GM21367 (cell line): ENCODE measurements around the gene ALS2.
"Not testable (repeated sequence)": the region's sequence is repeated elsewhere in the genome, so short reads cannot be mapped to it uniquely, and the experiment has no call there.

Experiments
- ATAC-seq: cut with Tn5 transposase; IDR thresholded peaks from one replicate; pipeline ENCODE4 v1.9.1; 2021; ENCODE audit not compliant: unreplicated experiment

Gene ALS2

DNA sequence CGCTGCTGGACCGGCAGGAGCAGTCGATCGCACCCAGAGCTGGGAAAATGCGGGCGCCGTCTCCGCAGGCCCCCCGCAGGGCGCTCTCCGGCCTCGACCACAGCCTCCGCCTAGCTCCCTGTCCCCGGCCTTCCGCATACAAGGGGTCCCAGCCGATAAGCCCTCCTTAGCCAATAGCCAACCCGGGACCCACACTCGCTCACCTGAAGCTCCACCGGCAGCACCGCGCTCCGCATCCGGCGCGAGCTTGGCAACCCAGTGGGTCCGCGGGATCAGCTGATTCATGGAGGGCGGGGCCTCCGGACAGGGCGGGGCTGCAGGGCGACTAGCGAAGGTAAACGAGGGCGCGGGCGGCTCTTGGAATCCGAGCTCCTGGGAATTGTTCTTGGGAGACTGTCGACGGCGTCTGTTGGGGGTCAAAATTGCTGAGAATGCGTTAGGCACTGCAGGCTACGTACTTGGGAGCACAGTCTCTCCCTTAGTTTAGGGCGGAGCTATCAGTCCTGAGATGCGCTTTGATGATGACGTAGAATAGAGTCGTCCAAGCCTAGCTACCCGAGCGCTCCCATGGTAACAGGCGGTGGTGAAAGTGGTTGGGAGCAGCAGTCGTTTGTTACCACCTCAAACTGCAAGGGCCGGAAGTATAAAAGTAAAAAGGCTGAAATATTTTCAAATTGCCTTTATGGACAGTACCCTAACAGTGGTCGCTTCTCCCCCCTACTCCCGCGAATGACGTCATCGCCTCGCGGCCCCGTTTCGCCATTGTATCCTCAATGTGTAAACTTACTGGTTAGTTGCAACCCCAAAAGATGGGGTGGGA lies at the start of gene ALS2:
Gene ALS2, minus strand, starts transcription at position 260 of the 820 bp plus-strand sequence. CDS start 12,048 bp downstream, outside the sequence.
- ATAC-seq: peak; percentile 95

DNA sequence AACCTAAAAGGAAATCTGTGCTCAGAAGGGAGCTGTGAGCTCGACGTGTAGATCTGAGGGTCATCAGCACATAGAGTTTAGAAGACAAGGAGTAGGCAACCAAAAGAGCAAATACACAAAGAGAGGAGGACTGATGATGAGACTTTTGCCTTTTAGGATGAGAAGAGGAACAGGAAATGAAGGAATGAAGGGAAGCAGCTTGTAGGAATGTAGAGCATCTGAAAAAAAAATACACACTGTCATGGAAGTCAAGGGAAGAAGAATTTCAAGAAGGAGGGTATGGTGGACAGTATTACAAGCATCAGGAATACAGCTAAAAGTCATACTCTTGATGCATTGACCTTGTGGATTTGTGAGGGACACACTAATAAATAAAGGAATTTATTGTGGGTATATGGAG lies 47.5 kb upstream of the ALS2 start:
- no peak for ATAC-seq

DNA sequence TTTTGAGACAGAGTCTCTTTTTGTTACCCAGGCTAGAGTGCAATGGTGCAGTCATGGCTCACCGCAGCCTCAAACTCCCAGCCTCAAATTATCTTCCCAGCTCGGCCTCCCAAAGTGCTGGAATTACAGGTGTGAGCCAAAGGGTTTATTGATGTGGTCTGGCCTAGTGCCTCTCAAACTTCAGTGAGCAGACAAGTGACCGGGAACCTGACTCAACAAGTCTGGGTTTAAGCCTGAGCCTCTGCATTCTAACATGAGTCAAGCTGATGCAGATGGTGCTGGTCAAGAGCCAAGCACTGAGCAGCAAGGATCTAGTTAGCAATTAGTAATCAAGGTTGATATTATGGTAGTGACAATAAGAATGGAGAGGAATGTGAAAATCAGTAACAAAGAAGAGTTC lies 46.9 kb upstream of the ALS2 start:
- no peak for ATAC-seq

- no peak for ATAC-seq
Measured at GRCh38 chr2:201824212-201824611, 43.5 kb upstream of the ALS2 start.

GRCh38 chr2:201821080-201821479 lies 40.3 kb upstream of the ALS2 start:
- no peak for ATAC-seq

GRCh38 chr2:201820383-201821007 lies 39.8 kb upstream of the ALS2 start:
- ATAC-seq: no peak

DNA sequence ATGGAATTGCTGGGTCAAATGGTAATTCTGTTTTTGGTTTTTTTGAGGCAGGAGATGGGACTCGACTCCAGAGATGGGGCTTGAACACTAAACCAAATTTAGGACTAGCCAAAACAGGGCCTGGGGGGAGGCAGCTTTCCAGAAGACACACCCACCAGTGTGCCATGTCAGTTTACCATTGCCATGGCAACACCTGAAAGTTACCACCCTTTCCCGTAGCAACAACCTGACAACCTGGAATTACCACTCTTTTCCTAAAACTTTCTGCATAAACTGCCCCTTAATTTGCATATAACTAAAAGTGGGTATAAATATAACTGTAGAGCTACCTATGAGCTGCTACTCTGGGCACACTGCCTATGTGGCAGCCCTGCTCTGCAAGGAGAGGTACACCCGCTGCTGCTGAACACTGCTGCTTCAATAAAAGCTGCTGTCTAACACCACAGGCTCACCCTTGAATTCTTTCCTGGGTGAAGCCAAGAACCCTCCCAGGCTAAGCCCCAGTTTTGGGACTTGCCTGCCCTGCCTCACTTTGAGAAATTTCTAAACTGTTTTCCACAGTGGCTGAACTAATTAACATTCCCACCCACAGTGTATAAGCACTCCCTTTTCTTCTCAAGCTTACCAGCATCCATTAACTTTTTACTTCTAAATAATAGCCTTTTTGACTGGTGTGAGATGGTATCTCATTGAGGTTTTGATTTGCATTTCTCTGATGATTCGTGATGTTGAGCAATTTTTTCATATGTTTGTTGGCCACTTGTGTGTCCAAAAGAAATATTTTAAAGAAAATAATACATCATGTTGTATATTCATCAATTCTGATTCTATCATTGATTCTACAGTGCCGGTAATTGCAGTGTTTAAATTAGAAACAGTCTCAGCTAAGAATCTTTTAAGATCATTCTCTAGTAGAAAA lies 36.2 kb upstream of the ALS2 start:
- ATAC-seq: no peak

- no peak for ATAC-seq
Measured at GRCh38 chr2:201813996-201814760, 33.4 kb upstream of the ALS2 start.

DNA sequence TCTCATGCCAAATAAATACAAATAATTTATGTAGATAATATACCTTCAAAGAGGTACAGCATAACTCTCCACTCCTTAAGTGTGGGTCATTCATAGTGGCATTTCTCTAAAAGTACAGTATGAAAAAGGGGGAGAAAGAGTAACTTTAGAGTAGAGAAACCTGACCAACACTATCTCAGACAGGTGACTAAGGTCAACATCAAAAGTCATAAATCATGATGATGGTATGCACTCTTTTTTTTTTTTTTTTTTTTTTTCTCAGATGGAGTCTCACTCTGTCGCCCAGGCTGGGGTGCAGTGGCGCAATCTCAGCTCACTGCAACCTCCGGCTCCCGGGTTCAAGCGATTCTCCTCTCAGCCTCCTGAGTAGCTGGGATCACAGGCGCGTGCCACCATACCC lies 29.9 kb upstream of the ALS2 start:
- not testable (repeated sequence) for ATAC-seq

DNA sequence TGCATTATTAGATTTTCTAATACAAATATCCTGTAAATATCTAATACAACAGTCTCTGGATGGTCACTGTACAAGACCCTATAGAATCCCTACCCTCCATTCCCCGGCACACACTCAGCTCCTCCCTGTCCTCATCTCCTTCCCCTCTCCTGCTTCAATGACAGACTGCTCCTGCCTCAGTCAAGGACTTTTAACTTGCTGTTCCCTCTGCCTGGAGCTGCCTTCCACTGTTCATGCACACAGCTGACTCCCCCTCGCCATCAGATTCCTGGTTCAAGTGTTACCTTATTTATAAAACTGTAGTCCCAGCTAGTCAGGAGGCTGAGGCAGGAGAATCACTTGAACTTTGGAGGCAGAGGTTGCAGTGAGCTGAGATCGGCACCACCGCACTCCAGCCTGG lies 28.9 kb upstream of the ALS2 start:
- no peak for ATAC-seq

- no peak for ATAC-seq
Measured at GRCh38 chr2:201808027-201808426, 27.3 kb upstream of the ALS2 start.

DNA sequence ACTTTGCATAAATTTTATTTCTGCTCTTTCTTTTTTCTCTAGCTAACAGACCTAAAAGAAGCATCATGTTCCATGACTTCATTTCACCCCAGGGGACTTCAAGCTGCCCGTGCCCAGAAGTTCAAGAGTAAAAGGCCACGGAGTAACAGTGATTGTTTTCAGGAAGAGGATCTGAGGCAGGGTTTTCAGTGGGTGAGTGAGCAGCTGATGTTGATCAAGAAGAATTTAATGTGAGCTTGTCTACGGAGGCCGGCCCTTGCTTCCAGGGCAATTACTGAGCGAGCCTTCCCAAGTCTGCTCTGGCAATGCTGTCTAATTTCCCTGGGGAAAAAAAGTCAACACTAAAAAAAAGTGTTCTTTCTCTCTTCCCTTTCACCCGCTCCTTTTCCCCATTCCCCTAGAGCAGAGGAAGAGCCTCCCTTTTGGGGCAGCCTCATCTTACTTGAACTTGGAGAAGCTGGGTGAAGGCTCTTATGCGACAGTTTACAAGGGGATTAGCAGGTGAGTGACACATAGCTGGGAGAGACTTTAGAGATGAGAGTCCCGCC lies 26.8 kb upstream of the ALS2 start:
- no peak for ATAC-seq

DNA sequence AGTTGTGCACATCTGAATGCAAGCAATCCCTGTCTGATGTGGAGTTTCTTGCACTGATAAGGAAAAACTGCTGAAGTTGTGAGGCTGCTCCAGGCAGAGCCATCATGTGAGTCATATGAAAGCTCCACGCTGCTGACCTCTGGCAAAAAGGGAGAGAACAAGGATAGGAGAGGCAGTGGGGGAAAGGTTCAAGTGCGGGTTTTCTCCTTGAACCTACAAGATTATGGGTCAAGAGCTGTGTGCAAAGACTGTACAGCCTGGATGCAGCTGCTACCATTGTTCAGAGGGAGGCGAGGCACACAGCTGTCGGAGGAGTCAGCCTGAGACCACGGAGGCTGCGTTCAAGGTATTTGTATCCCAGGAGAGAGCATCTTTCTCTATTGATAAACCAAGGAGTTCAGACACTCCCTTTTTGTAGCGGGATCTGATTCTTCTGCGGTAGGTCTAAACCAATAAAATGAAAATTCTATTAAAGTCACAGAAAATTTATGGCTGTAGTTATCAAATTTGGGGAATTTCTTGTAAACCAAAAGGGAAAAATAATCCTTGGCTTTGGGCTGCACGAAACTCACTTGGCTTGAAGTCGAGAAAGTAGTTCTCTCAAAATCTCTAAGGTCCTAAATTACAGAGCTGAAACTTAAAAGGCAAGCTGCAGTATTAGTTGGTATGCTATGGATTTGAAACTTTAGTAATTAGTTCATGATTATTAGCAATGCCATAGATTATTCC lies 25.9 kb upstream of the ALS2 start, which contains the start of gene CDK15:
Gene CDK15, plus strand, starts transcription at position 96 of the 729 bp plus-strand sequence. Its CDS starts 128 bp downstream, at position 224.
- ATAC-seq: no peak

DNA sequence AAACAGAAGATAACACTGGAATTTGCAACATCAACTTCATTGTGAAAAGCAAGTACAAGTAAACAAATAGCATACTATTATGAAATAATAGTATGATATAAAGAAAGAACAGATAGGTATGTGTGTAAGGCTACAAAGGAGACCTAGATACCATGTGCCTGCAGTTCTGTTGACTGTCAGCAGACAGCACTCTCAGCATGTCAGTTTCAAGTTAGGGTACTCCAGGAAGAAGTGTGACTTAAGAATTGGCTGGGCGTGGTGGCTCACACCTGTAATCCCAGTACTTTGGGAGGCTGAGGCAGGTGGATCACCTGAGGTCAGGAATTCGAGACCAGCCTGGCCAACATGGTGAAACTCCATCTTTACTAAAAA lies 18.2 kb upstream of the ALS2 start:
- ATAC-seq: not testable (repeated sequence)

- ATAC-seq: no peak
Measured at GRCh38 chr2:201798252-201798913, 17.6 kb upstream of the ALS2 start.

DNA sequence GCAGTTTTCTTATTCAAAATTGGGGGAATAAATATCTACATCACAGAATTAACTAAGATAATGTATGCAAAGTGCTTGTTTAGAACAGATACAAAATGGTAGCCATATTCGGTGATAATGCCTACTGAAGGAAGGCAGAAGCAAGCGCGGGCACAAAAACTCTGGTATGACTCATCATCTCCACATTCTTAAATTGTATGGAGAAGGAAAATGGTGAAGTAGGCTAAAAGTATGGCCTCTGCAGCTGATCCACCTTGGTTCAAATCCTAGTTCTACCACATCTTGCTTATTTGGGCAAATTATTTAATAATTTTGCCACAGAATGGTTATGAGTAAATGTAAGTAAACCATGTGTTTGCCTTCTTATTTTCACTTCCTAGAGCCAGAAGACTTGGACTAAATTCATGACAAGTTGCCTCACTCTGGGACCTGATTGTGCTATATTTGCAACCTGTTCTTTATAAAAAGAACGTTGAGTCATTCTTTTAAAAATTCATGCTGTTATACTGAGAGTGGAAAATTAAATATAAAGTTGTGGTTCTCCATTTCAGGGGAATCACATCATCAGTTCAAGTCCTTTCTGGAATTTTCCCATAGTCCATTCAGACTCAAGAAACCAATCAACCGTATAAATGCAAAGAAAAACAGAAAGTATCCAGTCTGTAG lies 16.6 kb upstream of the ALS2 start:
- no peak for ATAC-seq

DNA sequence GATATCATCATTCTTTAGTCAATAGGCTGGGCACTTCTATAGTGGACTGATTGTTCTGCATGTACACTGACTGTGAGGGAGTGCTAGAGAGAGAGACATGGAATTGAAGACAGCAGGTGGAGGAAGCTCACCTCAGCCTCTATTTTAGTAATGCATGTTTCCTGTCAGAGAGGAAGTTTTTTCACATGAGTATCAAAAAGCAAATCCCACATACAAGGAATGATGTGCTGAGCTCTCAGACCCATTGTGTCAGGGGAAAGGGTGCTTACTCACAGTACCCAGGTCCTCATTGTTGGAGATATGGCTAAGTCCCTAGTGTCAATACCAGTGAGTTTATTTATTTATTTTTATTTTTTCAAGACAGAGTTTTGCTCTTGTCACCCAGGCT lies 15.7 kb upstream of the ALS2 start:
- no peak for ATAC-seq

DNA sequence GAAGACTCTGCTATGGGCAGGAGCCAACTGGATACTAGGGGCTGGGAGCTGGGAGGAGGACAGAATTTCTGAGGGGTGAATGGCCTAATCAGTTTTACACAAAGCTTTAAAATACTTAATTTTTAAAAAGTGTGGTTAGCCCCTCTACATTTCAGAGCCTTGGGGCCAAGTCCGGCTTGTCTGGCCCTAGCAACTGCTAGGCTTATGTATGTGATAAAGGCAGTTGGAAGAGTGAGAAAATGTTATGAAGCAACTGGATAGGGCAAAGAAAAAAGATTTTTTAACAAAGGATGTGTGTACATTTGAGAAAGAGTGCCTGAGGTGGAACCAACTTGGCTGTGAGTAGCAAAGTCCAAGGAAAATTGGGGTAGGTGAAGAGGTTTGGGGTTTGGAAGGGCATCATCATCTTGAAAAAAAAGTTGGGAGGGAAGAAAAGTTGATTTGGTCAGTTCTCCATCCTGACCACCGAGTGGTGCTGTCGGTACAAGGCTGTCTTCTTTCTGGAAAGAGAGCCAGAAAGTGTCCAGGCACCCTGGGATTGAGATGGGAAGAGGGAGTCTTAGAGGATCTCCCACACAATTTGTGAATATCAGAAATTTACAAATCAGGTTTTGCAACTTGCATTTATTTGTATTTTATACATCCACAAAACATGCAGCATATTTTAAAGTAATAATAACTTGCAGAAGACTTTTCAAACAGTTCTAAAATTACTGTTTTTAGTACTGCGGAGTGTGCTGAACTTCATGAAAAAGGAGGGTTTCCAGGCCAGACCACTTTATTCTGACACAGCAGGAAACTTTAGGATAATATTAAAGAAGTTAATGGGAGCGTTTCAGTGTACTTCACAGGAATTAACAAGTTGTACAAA lies 15.1 kb upstream of the ALS2 start:
- ATAC-seq: no peak
